ENCODE results near the gene PRKCB.

DNA sequence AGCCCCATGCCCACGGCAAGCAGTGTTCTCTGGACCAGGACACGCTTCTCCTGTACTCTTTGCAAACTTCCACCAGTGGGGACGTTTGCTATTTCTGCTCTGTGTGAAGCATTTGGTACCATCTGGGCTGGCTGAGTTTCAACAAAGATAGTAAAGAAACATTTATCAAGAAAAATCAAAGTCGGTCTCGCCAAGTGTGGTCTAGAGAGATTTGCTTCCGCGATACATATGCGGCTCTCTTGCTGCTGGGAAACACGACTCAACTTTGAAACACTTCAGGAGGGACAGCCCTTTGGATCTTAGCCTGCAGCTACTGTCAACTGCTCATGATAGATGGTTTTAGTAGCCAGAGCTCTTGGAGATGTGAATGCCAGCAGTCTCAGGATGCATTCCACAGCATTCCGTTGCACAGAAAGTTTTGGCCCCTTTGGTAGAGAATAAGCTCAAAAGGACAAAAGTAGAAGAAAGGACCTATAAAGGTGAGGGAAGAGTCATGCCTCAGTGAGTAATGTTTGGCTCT, 252.2 kb downstream of the PRKCB start:
- TF ChIP-seq, protein P1, sequence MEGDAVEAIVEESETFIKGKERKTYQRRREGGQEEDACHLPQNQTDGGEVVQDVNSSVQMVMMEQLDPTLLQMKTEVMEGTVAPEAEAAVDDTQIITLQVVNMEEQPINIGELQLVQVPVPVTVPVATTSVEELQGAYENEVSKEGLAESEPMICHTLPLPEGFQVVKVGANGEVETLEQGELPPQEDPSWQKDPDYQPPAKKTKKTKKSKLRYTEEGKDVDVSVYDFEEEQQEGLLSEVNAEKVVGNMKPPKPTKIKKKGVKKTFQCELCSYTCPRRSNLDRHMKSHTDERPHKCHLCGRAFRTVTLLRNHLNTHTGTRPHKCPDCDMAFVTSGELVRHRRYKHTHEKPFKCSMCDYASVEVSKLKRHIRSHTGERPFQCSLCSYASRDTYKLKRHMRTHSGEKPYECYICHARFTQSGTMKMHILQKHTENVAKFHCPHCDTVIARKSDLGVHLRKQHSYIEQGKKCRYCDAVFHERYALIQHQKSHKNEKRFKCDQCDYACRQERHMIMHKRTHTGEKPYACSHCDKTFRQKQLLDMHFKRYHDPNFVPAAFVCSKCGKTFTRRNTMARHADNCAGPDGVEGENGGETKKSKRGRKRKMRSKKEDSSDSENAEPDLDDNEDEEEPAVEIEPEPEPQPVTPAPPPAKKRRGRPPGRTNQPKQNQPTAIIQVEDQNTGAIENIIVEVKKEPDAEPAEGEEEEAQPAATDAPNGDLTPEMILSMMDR (conservative IDR thresholded peaks at IDR 0.05; ENCODE audit: low read depth, low read length) = no peak
- no peak for TF ChIP-seq EZH2 (IDR thresholded peaks at IDR 0.05; ENCODE audit: low read length, unreplicated experiment)
- no peak for TF ChIP-seq EZH2phosphoT487 (IDR thresholded peaks at IDR 0.05; ENCODE audit: borderline replicate concordance, low read length)

Measured in PC-3 (cell line).